GM12872 (cell line): ENCODE measurements around the gene NOP9.

ENCODE experiments used
- CTCF ChIP-seq: IDR thresholded peaks from 3 replicates; pipeline ENCODE4 v1.5.1; 2011; ENCODE audit warnings: low read depth, mild to moderate bottlenecking, low read length, moderate library complexity; ENCODE audit not compliant: insufficient read depth

The NOP9 gene

GRCh38 chr14:24299255-24300191 is at the start of gene NOP9, which contains the start of gene DHRS1:
TSS of gene NOP9 (plus strand) at chr14:24299850. CDS start at chr14:24299955, 105 bp downstream.
TSS of gene DHRS1 (minus strand) at chr14:24299780. CDS start at chr14:24299106, 674 bp downstream.
- TF ChIP-seq CTCF = no peak

GRCh38 chr14:24250354-24250753 is 49.3 kb upstream of the NOP9 start:
- TF ChIP-seq CTCF = no peak

GRCh38 chr14:24251880-24252288 is 47.8 kb upstream of the NOP9 start:
- TF ChIP-seq CTCF = no peak

GRCh38 chr14:24252289-24253124 is 47.1 kb upstream of the NOP9 start:
- no peak for TF ChIP-seq CTCF

- TF ChIP-seq CTCF = no peak
Measured at GRCh38 chr14:24253936-24254335, 45.7 kb upstream of the NOP9 start.

GRCh38 chr14:24254630-24255392 is 44.8 kb upstream of the NOP9 start:
- TF ChIP-seq CTCF = no peak
